Upper lobe of left lung (tissue), 4 donors: ENCODE results near the gene VWA2.

Experiments used
- CTCF ChIP-seq, 6 experiments: fragments of 450-650 bp in 4 of 6; fragments of 200-600 bp in 2 of 6; sonication (generic) in 2 of 6; IDR thresholded peaks; one replicate each; pipeline ENCODE4 v1.5.1; 2016 to 2019; ENCODE audit warnings: antibody characterized with exemption in 6 of 6
- EP300 ChIP-seq, 4 donors: sonication (generic); formaldehyde crosslinking; IDR thresholded peaks; one replicate each; pipeline ENCODE4 v1.5.1; 2017; ENCODE audit warnings: antibody characterized with exemption in 4 of 4, control low read depth in 2 of 4
- POLR2A ChIP-seq, 4 donors: fragments of 450-650 bp; IDR thresholded peaks; one replicate each; pipeline ENCODE4 v1.5.1; 2016 to 2017; ENCODE audit warnings: antibody characterized with exemption in 4 of 4, mild to moderate bottlenecking in 2 of 4
- POLR2AphosphoS5 ChIP-seq, 2 donors: sonication (generic); formaldehyde crosslinking; IDR thresholded peaks; one replicate each; pipeline ENCODE4 v1.5.1; 2017; ENCODE audit warnings: antibody characterized with exemption in 2 of 2

- TF ChIP-seq CTCF (IDR thresholded peaks at IDR 0.05) = no peak
- no peak for TF ChIP-seq POLR2A (IDR thresholded peaks at IDR 0.05)
- TF ChIP-seq EP300 (IDR thresholded peaks at IDR 0.05) = no peak
- TF ChIP-seq POLR2AphosphoS5 (IDR thresholded peaks at IDR 0.05) = no peak
Observed at GRCh38 chr10:114308531-114309363, 69.7 kb downstream of the VWA2 start.
